Vagina (tissue), 2 donors: ENCODE measurements around the gene ZFY.

Experiments used
- CTCF ChIP-seq, 3 experiments: fragments of 450-650 bp in 2 of 3; fragments of 200-600 bp in 1 of 3; sonication (generic) in 1 of 3; IDR thresholded peaks; one replicate each; pipeline ENCODE4 v1.5.1; 2017 to 2019; ENCODE audit warnings: antibody characterized with exemption in 3 of 3, mild to moderate bottlenecking in 2 of 3, moderate library complexity in 2 of 3
- POLR2A ChIP-seq, 2 donors: fragments of 450-650 bp; IDR thresholded peaks; one replicate each; pipeline ENCODE4 v1.6.1; 2017; ENCODE audit warnings: antibody characterized with exemption in 2 of 2, mild to moderate bottlenecking in 2 of 2, moderate library complexity in 2 of 2
- POLR2AphosphoS5 ChIP-seq, 2 donors: sonication (generic); formaldehyde crosslinking; IDR thresholded peaks; one replicate each; pipeline ENCODE4 v1.9.0; 2017; ENCODE audit warnings: antibody characterized with exemption in 2 of 2, mild to moderate bottlenecking in 2 of 2, low read depth in 1 of 2; ENCODE audit not compliant: insufficient read depth in 1 of 2

- TF ChIP-seq CTCF (IDR thresholded peaks at IDR 0.05) (no peak), POLR2A (IDR thresholded peaks at IDR 0.05) (no peak), POLR2AphosphoS5 (IDR thresholded peaks at IDR 0.05; ENCODE audit: insufficient read depth in 1 of 2, low read depth in 1 of 2) (no peak)
These were observed 86.0 kb downstream of the ZFY start for GRCh38 chrY:3021176-3021575.
